Measurements from ENCODE around the gene COL24A1.
"Not testable (repeated sequence)": the region's sequence is repeated elsewhere in the genome, so short reads cannot be mapped to it uniquely, and the experiment has no call there.

- not testable (repeated sequence) for TF ChIP-seq ZNF274 (IDR thresholded peaks at IDR 0.05; ENCODE audit: low read depth, low read length); YY1 (IDR thresholded peaks at IDR 0.05; ENCODE audit: insufficient read depth, insufficient read length)
Observed at GRCh38 chr1:85863639-85864038, 292.9 kb downstream of the COL24A1 start.

All from NT2/D1 (cell line).